AG04450 (cell line): ENCODE results near the gene SCAP. TPM values are rescaled to one million over a fixed set of nuclear protein-coding genes. Genes with fewer than 3 reads are reported as not detected.

ENCODE experiments used
- CTCF ChIA-PET: fragments of 300-600, 350-600 bp; formaldehyde crosslinking; extraction: SDS; loops from one replicate; lab custom pipeline; 2022; ENCODE audit warnings: antibody characterized with exemption, inconsistent platforms; lab: Charles Lee
- POLR2A ChIA-PET: fragments of 350-600 bp; formaldehyde crosslinking; extraction: SDS; loops from one replicate; lab custom pipeline; 2021; ENCODE audit warnings: antibody characterized with exemption, inconsistent platforms; lab: Yijun Ruan, JAX
- DNase-seq: peaks from one replicate; pipeline ENCODE4 v3.0.0-alpha.2; 2011; ENCODE audit warnings: low read depth, low spot score
- H3K27ac ChIP-seq: one replicate; pipeline ENCODE4 v1.5.1; 2012; ENCODE audit warnings: low read depth, low read length, control low read depth
- H3K27me3 ChIP-seq: one replicate; pipeline ENCODE4 v1.6.0; 2012; ENCODE audit warnings: low read length; ENCODE audit not compliant: control insufficient read depth, insufficient read depth
- H3K4me3 ChIP-seq: 2 replicates; pipeline ENCODE4 v1.5.1; 2011; ENCODE audit warnings: mild to moderate bottlenecking, low read depth, low read length, control low read depth
- H3K9me3 ChIP-seq: 2 replicates; pipeline ENCODE4 v1.5.1; 2012; ENCODE audit warnings: low read length; ENCODE audit not compliant: control insufficient read depth, insufficient read depth
- CTCF ChIP-seq: IDR thresholded peaks from 2 replicates; pipeline ENCODE4 v1.5.1; 2011; ENCODE audit warnings: low read depth, low read length, control low read depth, inconsistent platforms
- polyA minus RNA-seq: library from RNA; depleted of rRNA, polyadenylated mRNA; stranded (reverse); fragments of >200 nt; gene quantifications from 2 replicates; pipeline ENCODE4 v1.2.3, GENCODE V29; 2011; rRNA and poly(A)+ RNA removed
- polyA plus RNA-seq: library from polyadenylated mRNA; depleted of rRNA; stranded (reverse); fragments of >200 nt; gene quantifications from 2 replicates; pipeline ENCODE4 v1.2.3, GENCODE V29; 2011; rRNA removed

SCAP gene
- polyA plus RNA-seq (17.0 and 22.9 TPM in 2 replicates), polyA minus RNA-seq (42.9 and 46.3 TPM in 2 replicates)

GRCh38 chr3:47475570-47476329 lies at the start of gene SCAP:
Gene SCAP (minus strand): TSS chr3:47475941. CDS start chr3:47442993, 32,948 bp downstream.
- Histone ChIP-seq H3K4me3 (peak within 1 kb of the TSS; percentile 87), H3K9me3 (no peaks in the 10 kb centered on the region), H3K27ac (peak within 1 kb of the TSS; percentile 61), H3K27me3 (no peaks in the 10 kb centered on the region)
- TF ChIP-seq CTCF, result peak; percentile 79
- POLR2A ChIA-PET, result interaction anchor here (0.7 to 1.6 kb wide), 3 partner anchors 18 to 54 kb away, joined by 3 to 5 read pairs (median 3); no protein-coding TSS in a partner anchor
- DNase-seq, result peak; percentile 44
- CTCF ChIA-PET, result interaction anchor here (0.6 to 3.0 kb wide), 8 partner anchors 9 to 236 kb away, joined by 3 to 31 read pairs (median 3); no protein-coding TSS in a partner anchor

GRCh38 chr3:47523310-47524073 lies 47.8 kb upstream of the SCAP start:
- CTCF ChIA-PET, result interaction anchor here (0.6 to 3.5 kb wide), 5 partner anchors 125 to 1572 kb away, joined by 3 to 48 read pairs (median 6); no protein-coding TSS in a partner anchor
- Histone ChIP-seq H3K9me3 (no peaks in the 10 kb centered on the region), H3K27me3 (peaks cover 2% of the 10 kb centered on the region), H3K27ac (no peak overlapping the region), H3K4me3 (no peak overlapping the region)
- POLR2A ChIA-PET, result no interaction called here
- TF ChIP-seq CTCF, result no peak
- no peak for DNase-seq

- H3K4me3 ChIP-seq, result no peak overlapping the region
- H3K27me3 ChIP-seq, result peaks cover 2% of the 10 kb centered on the region
- H3K9me3 ChIP-seq, result no peaks in the 10 kb centered on the region
- POLR2A ChIA-PET, result interaction anchor here (0.6 kb wide), 2 partner anchors 279 to 309 kb away, joined by 3 read pairs; no protein-coding TSS in a partner anchor
- TF ChIP-seq CTCF, result peak; percentile 91
- CTCF ChIA-PET, result interaction anchor here (0.5 to 3.5 kb wide), 36 partner anchors 9 to 1233 kb away, joined by 3 to 48 read pairs (median 4); partner anchors contain the start of gene DHX30
- peak; percentile 82 for DNase-seq
- H3K27ac ChIP-seq, result no peak overlapping the region
Measured at GRCh38 chr3:47522082-47522987, 46.6 kb upstream of the SCAP start.

GRCh38 chr3:47520756-47521155 lies 45.0 kb upstream of the SCAP start:
- no peak for TF ChIP-seq CTCF
- DNase-seq, result no peak
- ChIA-PET POLR2A (no interaction called here), CTCF (interaction anchor here (0.6 to 3.5 kb wide), 13 partner anchors 10 to 720 kb away, joined by 3 to 16 read pairs (median 4); no protein-coding TSS in a partner anchor)
- Histone ChIP-seq H3K9me3 (no peaks in the 10 kb centered on the region), H3K27ac (no peak overlapping the region), H3K4me3 (no peak overlapping the region), H3K27me3 (peaks cover 2% of the 10 kb centered on the region)
